Measurements from ENCODE around the gene CNTN5.

The CNTN5 gene

GRCh38 chr11:99020352-99021225 lies at the start of gene CNTN5:
Gene CNTN5 (plus strand): TSS chr11:99020949.
- H3K4me1 Mint-ChIP-seq (ENCODE audit: low read depth) = peaks cover 4% of the 10 kb centered on the region
- H3K27ac Mint-ChIP-seq = no peak within 1 kb of the TSS
- peaks cover 35% of the 10 kb centered on the region for H3K27me3 Mint-ChIP-seq (ENCODE audit: low read depth)
- H3K4me3 Mint-ChIP-seq = peak within 1 kb of the TSS; percentile 23
- no peaks in the 10 kb centered on the region for H3K9me3 Mint-ChIP-seq
- H3K36me3 Mint-ChIP-seq (ENCODE audit: low read depth) = no peaks in the 10 kb centered on the region

DNA sequence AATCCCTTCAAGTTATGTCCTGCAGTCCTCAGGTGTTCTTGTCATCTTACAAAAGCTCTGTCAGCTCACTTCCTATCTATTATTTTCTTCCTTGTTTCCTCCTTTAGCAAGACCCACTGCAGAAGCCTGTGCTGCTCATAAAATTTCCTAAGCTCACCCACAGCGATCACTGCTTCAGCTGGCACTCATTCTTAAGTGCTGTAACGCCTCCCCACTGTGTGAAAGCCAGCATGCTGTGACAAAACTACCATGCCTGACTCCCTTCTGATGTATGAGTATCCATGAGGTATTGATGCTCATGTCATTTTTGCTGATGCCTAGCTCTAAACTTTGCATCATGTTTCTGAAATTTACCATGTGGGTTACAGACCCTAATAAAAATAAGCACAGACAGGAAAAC lies 41.5 kb upstream of the CNTN5 start:
- peaks cover 2% of the 10 kb centered on the region for H3K9me3 Mint-ChIP-seq
- H3K36me3 Mint-ChIP-seq (ENCODE audit: low read depth) = no peaks in the 10 kb centered on the region
- H3K4me3 Mint-ChIP-seq = no peak overlapping the region
- no peaks in the 10 kb centered on the region for H3K4me1 Mint-ChIP-seq (ENCODE audit: low read depth)
- no peaks in the 10 kb centered on the region for H3K27me3 Mint-ChIP-seq (ENCODE audit: low read depth)
- no peak overlapping the region for H3K27ac Mint-ChIP-seq

GRCh38 chr11:99015634-99016454 lies 4.9 kb upstream of the CNTN5 start:
- H3K4me1 Mint-ChIP-seq (ENCODE audit: low read depth) = peaks cover 4% of the 10 kb centered on the region
- H3K4me3 Mint-ChIP-seq = no peak overlapping the region
- no peak overlapping the region for H3K27ac Mint-ChIP-seq
- peaks cover 26% of the 10 kb centered on the region for H3K27me3 Mint-ChIP-seq (ENCODE audit: low read depth)
- H3K36me3 Mint-ChIP-seq (ENCODE audit: low read depth) = no peaks in the 10 kb centered on the region
- H3K9me3 Mint-ChIP-seq = no peaks in the 10 kb centered on the region

DNA sequence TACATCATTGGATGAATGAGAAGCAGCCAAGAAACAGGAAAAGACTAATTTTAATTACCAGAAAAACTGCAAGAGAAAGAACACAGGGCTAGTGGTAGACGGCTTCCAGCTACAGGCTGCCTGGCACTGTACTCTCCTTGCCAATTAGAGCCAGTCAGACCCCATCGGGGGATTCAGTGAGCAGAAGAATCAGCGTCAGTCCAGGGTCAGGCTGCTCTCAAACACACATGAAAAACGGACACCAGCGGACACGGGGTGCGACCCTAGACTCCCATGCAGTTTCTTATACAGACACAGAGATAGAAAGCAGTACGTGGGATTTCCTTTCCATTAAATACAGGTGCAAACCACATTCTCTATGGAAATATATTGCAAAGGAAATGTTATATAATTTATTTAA lies 1.1 kb upstream of the CNTN5 start:
- Mint-ChIP-seq H3K9me3 (no peaks in the 10 kb centered on the region), H3K4me1 (ENCODE audit: low read depth) (peaks cover 4% of the 10 kb centered on the region), H3K4me3 (peak overlapping the region; percentile 23), H3K27me3 (ENCODE audit: low read depth) (peaks cover 35% of the 10 kb centered on the region), H3K36me3 (ENCODE audit: low read depth) (no peaks in the 10 kb centered on the region), H3K27ac (no peak overlapping the region)

- no peaks in the 10 kb centered on the region for H3K36me3 Mint-ChIP-seq (ENCODE audit: low read depth)
- no peaks in the 10 kb centered on the region for H3K4me1 Mint-ChIP-seq (ENCODE audit: low read depth)
- no peak overlapping the region for H3K4me3 Mint-ChIP-seq
- no peak overlapping the region for H3K27ac Mint-ChIP-seq
- no peaks in the 10 kb centered on the region for H3K9me3 Mint-ChIP-seq
- no peaks in the 10 kb centered on the region for H3K27me3 Mint-ChIP-seq (ENCODE audit: low read depth)
Measured at GRCh38 chr11:99037057-99037456, 16.3 kb downstream of the CNTN5 start.

DNA sequence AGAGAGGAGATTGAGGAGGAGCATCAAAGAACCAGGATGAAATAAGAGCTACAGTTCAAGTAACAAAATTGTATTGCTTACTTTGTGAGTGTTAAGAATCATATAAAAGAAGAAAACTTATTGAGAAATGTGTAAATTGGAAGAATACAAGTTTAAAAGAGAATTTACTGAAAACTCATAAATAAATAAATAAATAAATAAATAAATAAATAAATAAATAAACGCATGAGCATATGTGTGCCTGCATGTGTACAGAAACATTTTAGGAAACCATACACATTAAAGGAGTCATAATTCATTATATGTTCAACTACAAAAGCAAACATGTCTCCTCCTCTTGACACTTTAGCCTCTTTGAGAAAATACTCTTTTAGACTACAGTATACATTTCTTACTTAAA lies 42.6 kb downstream of the CNTN5 start:
- Mint-ChIP-seq H3K4me3 (no peak overlapping the region), H3K27ac (no peak overlapping the region), H3K4me1 (ENCODE audit: low read depth) (peaks cover 3% of the 10 kb centered on the region), H3K27me3 (ENCODE audit: low read depth) (no peaks in the 10 kb centered on the region), H3K9me3 (no peaks in the 10 kb centered on the region), H3K36me3 (ENCODE audit: low read depth) (no peaks in the 10 kb centered on the region)

DNA sequence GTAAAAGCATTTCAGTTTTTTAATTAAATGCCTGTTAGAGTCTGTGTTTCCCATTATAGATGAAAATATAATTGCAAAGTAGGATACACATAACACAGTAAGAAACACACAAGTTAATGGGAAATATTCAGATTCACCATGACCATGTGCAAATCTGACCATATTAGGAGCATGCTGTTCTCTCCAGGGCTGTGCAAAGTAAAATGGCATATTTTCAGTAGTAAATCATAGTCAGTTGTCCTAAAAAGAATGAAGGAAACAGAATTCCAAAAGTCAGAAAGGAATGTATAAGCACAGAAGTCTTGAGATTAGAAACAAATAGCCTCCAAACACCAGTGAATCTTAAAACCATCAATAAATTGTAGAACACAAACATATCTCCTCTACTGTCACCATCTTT lies 44.4 kb downstream of the CNTN5 start:
- Mint-ChIP-seq H3K4me3 (no peak overlapping the region), H3K9me3 (no peaks in the 10 kb centered on the region), H3K36me3 (ENCODE audit: low read depth) (no peaks in the 10 kb centered on the region), H3K4me1 (ENCODE audit: low read depth) (peaks cover 11% of the 10 kb centered on the region), H3K27ac (no peak overlapping the region), H3K27me3 (ENCODE audit: low read depth) (no peaks in the 10 kb centered on the region)

- no peak overlapping the region for H3K27ac Mint-ChIP-seq
- H3K4me3 Mint-ChIP-seq = no peak overlapping the region
- H3K27me3 Mint-ChIP-seq (ENCODE audit: low read depth) = no peaks in the 10 kb centered on the region
- H3K4me1 Mint-ChIP-seq (ENCODE audit: low read depth) = peaks cover 12% of the 10 kb centered on the region
- H3K9me3 Mint-ChIP-seq = no peaks in the 10 kb centered on the region
- no peaks in the 10 kb centered on the region for H3K36me3 Mint-ChIP-seq (ENCODE audit: low read depth)
Measured at GRCh38 chr11:99066618-99067317, 46.0 kb downstream of the CNTN5 start.

DNA sequence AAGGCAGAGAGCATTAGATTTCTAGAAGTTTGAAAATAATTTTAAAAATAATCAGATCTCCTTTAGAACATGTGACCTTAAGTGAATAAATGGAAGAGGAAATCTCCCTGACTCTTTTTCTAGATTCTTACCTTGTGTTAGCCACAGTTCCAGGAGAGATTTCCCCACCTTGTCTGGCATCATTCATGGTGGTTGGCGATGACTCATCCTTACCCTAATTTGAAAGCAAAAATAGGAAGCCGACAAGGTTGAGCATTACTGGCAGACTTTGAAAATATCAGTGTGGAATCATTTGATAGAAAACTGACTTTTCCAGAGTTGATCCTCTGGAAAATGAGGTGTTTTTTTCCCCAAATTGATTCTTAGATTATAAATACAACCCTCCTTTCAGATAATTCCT lies 48.1 kb downstream of the CNTN5 start:
- H3K4me1 Mint-ChIP-seq (ENCODE audit: low read depth) = peaks cover 12% of the 10 kb centered on the region
- no peaks in the 10 kb centered on the region for H3K36me3 Mint-ChIP-seq (ENCODE audit: low read depth)
- H3K4me3 Mint-ChIP-seq = no peak overlapping the region
- H3K9me3 Mint-ChIP-seq = no peaks in the 10 kb centered on the region
- H3K27ac Mint-ChIP-seq = no peak overlapping the region
- no peaks in the 10 kb centered on the region for H3K27me3 Mint-ChIP-seq (ENCODE audit: low read depth)

DNA sequence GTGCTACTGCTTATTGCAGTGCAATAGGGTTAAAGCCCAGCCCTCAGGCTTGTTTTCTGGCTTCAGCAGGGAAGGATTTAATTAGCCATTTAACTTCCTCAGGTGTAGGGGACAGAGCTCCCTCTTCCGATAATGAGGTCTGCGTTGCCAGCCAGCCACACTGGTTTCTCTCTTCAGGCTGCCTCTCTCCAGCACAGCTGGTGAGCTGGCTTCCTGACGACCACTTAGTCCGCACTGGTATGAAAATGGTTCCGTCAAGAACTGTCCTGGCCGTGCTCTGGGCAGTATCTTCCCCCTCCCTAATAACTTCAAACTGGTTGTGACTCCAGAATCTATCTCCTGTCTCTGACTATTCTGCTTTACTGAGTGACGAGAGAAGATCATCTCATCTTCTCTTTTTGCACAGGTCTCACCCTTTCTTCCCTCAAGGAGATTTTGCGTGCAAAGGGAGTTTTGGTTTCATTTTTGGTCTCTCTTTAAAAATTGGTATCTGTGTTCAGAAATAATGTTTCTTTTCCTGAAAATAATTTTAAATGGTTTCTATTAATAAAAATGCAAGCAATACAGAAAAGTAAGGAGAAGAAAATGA lies 49.2 kb downstream of the CNTN5 start:
- Mint-ChIP-seq H3K4me3 (peak overlapping the region; percentile 85), H3K36me3 (ENCODE audit: low read depth) (no peaks in the 10 kb centered on the region), H3K9me3 (no peaks in the 10 kb centered on the region), H3K27me3 (ENCODE audit: low read depth) (no peaks in the 10 kb centered on the region), H3K27ac (no peak overlapping the region), H3K4me1 (ENCODE audit: low read depth) (peaks cover 12% of the 10 kb centered on the region)

- Mint-ChIP-seq H3K4me3 (no peak overlapping the region), H3K27ac (no peak overlapping the region), H3K36me3 (ENCODE audit: low read depth) (no peaks in the 10 kb centered on the region), H3K9me3 (no peaks in the 10 kb centered on the region), H3K4me1 (ENCODE audit: low read depth) (no peaks in the 10 kb centered on the region), H3K27me3 (ENCODE audit: low read depth) (no peaks in the 10 kb centered on the region)
Measured at GRCh38 chr11:99079576-99079975, 58.8 kb downstream of the CNTN5 start.

DNA sequence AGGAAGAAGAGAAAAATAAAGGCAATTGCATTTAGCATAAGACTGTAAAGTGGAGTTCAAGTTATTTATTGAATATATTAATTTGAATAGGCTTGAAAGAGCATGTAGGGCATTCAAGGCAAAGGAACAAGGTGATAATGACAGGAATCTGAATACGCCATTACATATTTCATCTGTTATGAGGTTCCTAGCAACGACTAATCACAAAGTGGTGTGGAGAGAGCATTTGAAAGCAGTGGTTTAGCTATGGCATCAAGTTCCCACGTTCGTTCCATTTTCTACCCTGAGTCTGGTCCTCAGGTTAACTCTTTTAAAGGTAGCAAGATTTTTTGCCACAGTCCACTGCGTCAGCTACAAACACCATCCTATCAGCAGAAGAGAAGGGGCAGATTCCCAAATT lies 59.4 kb downstream of the CNTN5 start:
- H3K27ac Mint-ChIP-seq = no peak overlapping the region
- H3K9me3 Mint-ChIP-seq = no peaks in the 10 kb centered on the region
- H3K27me3 Mint-ChIP-seq (ENCODE audit: low read depth) = no peaks in the 10 kb centered on the region
- H3K4me1 Mint-ChIP-seq (ENCODE audit: low read depth) = no peaks in the 10 kb centered on the region
- no peak overlapping the region for H3K4me3 Mint-ChIP-seq
- H3K36me3 Mint-ChIP-seq (ENCODE audit: low read depth) = no peaks in the 10 kb centered on the region

DNA sequence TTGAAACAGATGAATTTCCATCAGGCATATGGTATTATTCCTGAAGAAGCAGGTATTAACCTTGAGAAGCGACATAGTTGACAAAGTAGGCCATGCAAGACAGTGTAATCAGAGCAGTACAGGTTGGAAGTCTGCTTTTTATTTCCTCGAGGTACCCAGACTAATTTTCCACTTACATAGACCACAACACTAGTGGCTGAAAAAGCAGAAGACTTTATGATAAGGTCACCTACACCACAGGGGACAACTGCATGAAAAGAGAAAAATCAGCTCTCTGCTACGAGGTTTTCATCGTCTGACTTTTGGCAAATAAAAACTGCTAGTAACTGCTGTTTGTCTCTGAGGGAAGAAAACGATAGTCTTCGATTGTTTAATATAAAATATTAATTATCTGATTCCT lies 77.5 kb downstream of the CNTN5 start:
- no peaks in the 10 kb centered on the region for H3K4me1 Mint-ChIP-seq (ENCODE audit: low read depth)
- peaks cover 16% of the 10 kb centered on the region for H3K9me3 Mint-ChIP-seq
- H3K27ac Mint-ChIP-seq = no peak overlapping the region
- H3K4me3 Mint-ChIP-seq = no peak overlapping the region
- no peaks in the 10 kb centered on the region for H3K27me3 Mint-ChIP-seq (ENCODE audit: low read depth)
- no peaks in the 10 kb centered on the region for H3K36me3 Mint-ChIP-seq (ENCODE audit: low read depth)

- no peaks in the 10 kb centered on the region for H3K4me1 Mint-ChIP-seq (ENCODE audit: low read depth)
- no peak overlapping the region for H3K27ac Mint-ChIP-seq
- H3K27me3 Mint-ChIP-seq (ENCODE audit: low read depth) = no peaks in the 10 kb centered on the region
- no peak overlapping the region for H3K4me3 Mint-ChIP-seq
- H3K36me3 Mint-ChIP-seq (ENCODE audit: low read depth) = no peaks in the 10 kb centered on the region
- H3K9me3 Mint-ChIP-seq = peaks cover 20% of the 10 kb centered on the region
Measured at GRCh38 chr11:99098751-99099150, 78.0 kb downstream of the CNTN5 start.

Measured in T-helper 1 cell treated with Interleukin-12 subunit alpha and Interleukin-12 subunit beta and Interleukin-4 antibody, amounts not matched to agents 30 μg/mL and 1 μg/mL, for 36 hours (primary cell).